CD4-positive, alpha-beta memory T cell (primary cell): ENCODE results near the gene TEDC2. TPM values are rescaled to one million over a fixed set of nuclear protein-coding genes. Genes with fewer than 3 reads are reported as not detected.
A peak's percentile ranks its signal among the peaks of the same experiment; 100 is the strongest.

ENCODE experiments used
- CTCF ChIA-PET: fragments of 350-600 bp; sonication (Branson Sonifier 250); formaldehyde crosslinking; loops from one replicate; lab custom pipeline; 2021; ENCODE audit warnings: inconsistent platforms; ENCODE audit not compliant: partially characterized antibody; lab: Charles Lee
- POLR2A ChIA-PET: fragments of 350-600 bp; sonication (Branson Sonifier 250); formaldehyde crosslinking; loops from one replicate; lab custom pipeline; 2021; ENCODE audit not compliant: partially characterized antibody; lab: Charles Lee
- DNase-seq, 5 donors: peaks; one replicate each; pipeline versions ENCODE4 v3.0.0 to v3.0.0-alpha.2; 2020 to 2022; ENCODE audit warnings: mixed read lengths in 1 of 5
- H3K27ac ChIP-seq: one replicate; pipeline ENCODE4 v1.7.0; 2013; ENCODE audit warnings: low read depth, low read length
- H3K27me3 ChIP-seq: 2 replicates; pipeline ENCODE4 v1.7.0; 2013; ENCODE audit warnings: mild to moderate bottlenecking, low read length, moderate library complexity; ENCODE audit not compliant: insufficient read depth
- H3K36me3 ChIP-seq: 2 replicates; pipeline ENCODE4 v1.7.0; 2013; ENCODE audit warnings: mild to moderate bottlenecking, low read length, moderate library complexity; ENCODE audit not compliant: insufficient read depth
- H3K4me1 ChIP-seq: 2 replicates; pipeline ENCODE4 v1.7.0; 2013; ENCODE audit warnings: mild to moderate bottlenecking, low read length, moderate library complexity; ENCODE audit not compliant: insufficient read depth
- H3K4me3 ChIP-seq, 2 donors: one replicate each; pipeline ENCODE4 v1.7.0; 2013; ENCODE audit warnings: low read length in 2 of 2, mild to moderate bottlenecking in 1 of 2
- H3K9me3 ChIP-seq, 2 donors: one replicate each; pipeline ENCODE4 v1.7.0; 2013; ENCODE audit warnings: low read length in 2 of 2, control low read depth in 1 of 2; ENCODE audit not compliant: control insufficient read depth in 1 of 2
- H3K27ac Mint-ChIP-seq, 7 donors: one replicate each; pipeline ENCODE4 v1.8.0; 2020 to 2021; ENCODE audit warnings: mixed read lengths in 7 of 7, mild to moderate bottlenecking in 6 of 7, inconsistent platforms in 3 of 7, moderate library complexity in 3 of 7
- H3K27me3 Mint-ChIP-seq, 2 donors: one replicate each; pipeline ENCODE4 v1.8.0; 2020 to 2021; ENCODE audit warnings: mixed read lengths in 2 of 2
- H3K36me3 Mint-ChIP-seq, 2 donors: one replicate each; pipeline ENCODE4 v1.8.0; 2020 to 2021; ENCODE audit warnings: mixed read lengths in 2 of 2, inconsistent platforms in 1 of 2, mild to moderate bottlenecking in 1 of 2
- H3K4me1 Mint-ChIP-seq, 4 donors: one replicate each; pipeline ENCODE4 v1.8.0; 2020 to 2021; ENCODE audit warnings: mixed read lengths in 4 of 4, mild to moderate bottlenecking in 1 of 4
- H3K4me3 Mint-ChIP-seq, 8 donors: one replicate each; pipeline ENCODE4 v1.8.0; 2020 to 2021; ENCODE audit warnings: mixed read lengths in 8 of 8, mild to moderate bottlenecking in 7 of 8, moderate library complexity in 6 of 8, inconsistent platforms in 3 of 8
- H3K9me3 Mint-ChIP-seq, 8 donors: one replicate each; pipeline ENCODE4 v1.8.0; 2020 to 2021; ENCODE audit warnings: mixed read lengths in 8 of 8, mild to moderate bottlenecking in 5 of 8, inconsistent platforms in 3 of 8, moderate library complexity in 1 of 8
- intact Hi-C: fragments of 100-400 bp; cut with micrococcal nuclease; formaldehyde crosslinking; loops from one replicate; pipeline ENCODE4 v1.15.1; 2023
- polyA plus RNA-seq, 2 donors: library from polyadenylated mRNA; unstranded; fragments of 300-500 nt; fragmentation: Illumina TruSeq; gene quantifications; one replicate each; pipeline ENCODE4 v1.2.3, GENCODE V29; 2021
- total RNA-seq, 2 experiments: library from RNA; stranded (reverse); gene quantifications; one replicate each; pipeline ENCODE4 v1.2.3, GENCODE V29; 2021

The TEDC2 gene
- total and polyA plus RNA-seq, 4 experiments from 2014 or later, result 0.44 to 0.55 (median 0.44) TPM; not detected in 1

GRCh38 chr16:2450975-2451381 is 8.9 kb upstream of the TEDC2 start:
- H3K4me3 Mint-ChIP-seq, result no peak overlapping the region
- CTCF ChIA-PET, result interaction anchor here (0.7 kb wide), 1 partner anchor 378 kb away, joined by 3 read pairs; no protein-coding TSS in a partner anchor
- no peaks in the 10 kb centered on the region for H3K9me3 ChIP-seq

GRCh38 chr16:2451851-2452320 is 8.0 kb upstream of the TEDC2 start:
- peaks cover 19% of the 10 kb centered on the region in 2 donors for H3K36me3 Mint-ChIP-seq
- ChIA-PET POLR2A (no interaction called here), CTCF (interaction anchor here (1.0 kb wide), 1 partner anchor 11 kb away, joined by 3 read pairs; no protein-coding TSS in a partner anchor)
- H3K27me3 ChIP-seq, result no peaks in the 10 kb centered on the region
- intact Hi-C loops, result no loop called here
- H3K27ac ChIP-seq, result no peak overlapping the region
- peaks cover 7% of the 10 kb centered on the region for H3K36me3 ChIP-seq
- DNase-seq, result no peak
- H3K4me1 Mint-ChIP-seq, result no peaks in the 10 kb centered on the region
- H3K4me3 Mint-ChIP-seq, result peak overlapping the region in 1 of 8 donors; percentile 35
- no peaks in the 10 kb centered on the region for H3K9me3 ChIP-seq
- no peak overlapping the region for H3K27ac Mint-ChIP-seq
- H3K4me3 ChIP-seq, result no peak overlapping the region
- H3K27me3 Mint-ChIP-seq, result no peaks in the 10 kb centered on the region
- H3K9me3 Mint-ChIP-seq, result no peaks in the 10 kb centered on the region
- no peaks in the 10 kb centered on the region for H3K4me1 ChIP-seq

More at GRCh38 chr16:2450975-2451381, 8.9 kb upstream of the TEDC2 start:
- no peak overlapping the region for H3K27ac Mint-ChIP-seq
- H3K4me1 Mint-ChIP-seq, result no peaks in the 10 kb centered on the region
- H3K27ac ChIP-seq, result no peak overlapping the region
- no peak overlapping the region for H3K4me3 ChIP-seq
- intact Hi-C loops, result no loop called here
- DNase-seq, result no peak
- H3K9me3 Mint-ChIP-seq, result no peaks in the 10 kb centered on the region
- H3K27me3 Mint-ChIP-seq, result no peaks in the 10 kb centered on the region
- H3K36me3 ChIP-seq, result peaks cover 10% of the 10 kb centered on the region
- POLR2A ChIA-PET, result no interaction called here
- H3K4me1 ChIP-seq, result no peaks in the 10 kb centered on the region
- peaks cover 24 to 27% of the 10 kb centered on the region in 2 donors for H3K36me3 Mint-ChIP-seq
- H3K27me3 ChIP-seq, result no peaks in the 10 kb centered on the region

- no peaks in the 10 kb centered on the region for H3K4me1 Mint-ChIP-seq
- DNase-seq, result no peak
- no peak overlapping the region for H3K4me3 Mint-ChIP-seq
- peaks cover 19% of the 10 kb centered on the region in 2 donors for H3K36me3 Mint-ChIP-seq
- Histone ChIP-seq H3K4me1 (no peaks in the 10 kb centered on the region), H3K9me3 (no peaks in the 10 kb centered on the region), H3K27ac (no peak overlapping the region), H3K4me3 (no peak overlapping the region), H3K27me3 (no peaks in the 10 kb centered on the region), H3K36me3 (peaks cover 6% of the 10 kb centered on the region)
- POLR2A ChIA-PET, result no interaction called here
- CTCF ChIA-PET, result no interaction called here
- intact Hi-C loops, result no loop called here
- H3K27ac Mint-ChIP-seq, result no peak overlapping the region
- no peaks in the 10 kb centered on the region for H3K9me3 Mint-ChIP-seq
- no peaks in the 10 kb centered on the region for H3K27me3 Mint-ChIP-seq
These were observed 7.3 kb upstream of the TEDC2 start for GRCh38 chr16:2452650-2453049.

GRCh38 chr16:2455081-2455845 is 4.6 kb upstream of the TEDC2 start:
- peaks cover 10% of the 10 kb centered on the region for H3K4me1 ChIP-seq
- Mint-ChIP-seq H3K4me3 (no peak overlapping the region), H3K27me3 (no peaks in the 10 kb centered on the region), H3K36me3 (peaks cover 13 to 15% of the 10 kb centered on the region in 2 donors), H3K9me3 (no peaks in the 10 kb centered on the region), H3K27ac (no peak overlapping the region), H3K4me1 (peaks cover 5 to 8% (median 6%) of the 10 kb centered on the region in 4 donors)
- no peaks in the 10 kb centered on the region for H3K9me3 ChIP-seq
- intact Hi-C loops, result no loop called here
- no peak for DNase-seq
- no peak overlapping the region for H3K4me3 ChIP-seq
- ChIA-PET POLR2A (interaction anchor here (0.6 kb wide), 1 partner anchor 20 kb away, joined by 3 read pairs; the partner anchor contains the start of gene TBC1D24), CTCF (interaction anchor here (0.7 kb wide), 1 partner anchor 592 kb away, joined by 4 read pairs; no protein-coding TSS in a partner anchor)
- H3K27ac ChIP-seq, result no peak overlapping the region
- H3K27me3 ChIP-seq, result no peaks in the 10 kb centered on the region
- H3K36me3 ChIP-seq, result no peaks in the 10 kb centered on the region

GRCh38 chr16:2456551-2457153 is 3.3 kb upstream of the TEDC2 start:
- H3K4me1 ChIP-seq, result peaks cover 14% of the 10 kb centered on the region
- no peak overlapping the region for H3K4me3 ChIP-seq
- ChIA-PET CTCF (no interaction called here), POLR2A (no interaction called here)
- intact Hi-C loops, result no loop called here
- H3K27ac ChIP-seq, result no peak overlapping the region
- no peak overlapping the region for H3K4me3 Mint-ChIP-seq
- no peaks in the 10 kb centered on the region for H3K27me3 ChIP-seq
- H3K36me3 ChIP-seq, result no peaks in the 10 kb centered on the region
- peaks cover 5 to 8% (median 6%) of the 10 kb centered on the region in 4 donors for H3K4me1 Mint-ChIP-seq
- no peak overlapping the region for H3K27ac Mint-ChIP-seq
- no peaks in the 10 kb centered on the region for H3K9me3 Mint-ChIP-seq
- no peaks in the 10 kb centered on the region for H3K9me3 ChIP-seq
- no peaks in the 10 kb centered on the region for H3K27me3 Mint-ChIP-seq
- DNase-seq, result no peak
- H3K36me3 Mint-ChIP-seq, result peaks cover 11 to 15% of the 10 kb centered on the region in 2 donors

GRCh38 chr16:2457267-2457666 is 2.6 kb upstream of the TEDC2 start:
- Mint-ChIP-seq H3K4me1 (peaks cover 5 to 8% (median 6%) of the 10 kb centered on the region in 4 donors), H3K9me3 (no peaks in the 10 kb centered on the region), H3K27ac (no peak overlapping the region), H3K4me3 (peak overlapping the region in 1 of 8 donors; percentile 11), H3K36me3 (peaks cover 11 to 13% of the 10 kb centered on the region in 2 donors), H3K27me3 (no peaks in the 10 kb centered on the region)
- Histone ChIP-seq H3K36me3 (no peaks in the 10 kb centered on the region), H3K27ac (no peak overlapping the region), H3K4me1 (peaks cover 14% of the 10 kb centered on the region), H3K4me3 (no peak overlapping the region), H3K27me3 (no peaks in the 10 kb centered on the region), H3K9me3 (no peaks in the 10 kb centered on the region)
- DNase-seq, result no peak
- ChIA-PET CTCF (no interaction called here), POLR2A (no interaction called here)
- intact Hi-C loops, result no loop called here

- intact Hi-C loops, result no loop called here
- Mint-ChIP-seq H3K27me3 (no peaks in the 10 kb centered on the region), H3K36me3 (peaks cover 7% of the 10 kb centered on the region in 2 donors), H3K27ac (no peak overlapping the region), H3K4me1 (peaks cover 5 to 8% (median 6%) of the 10 kb centered on the region in 4 donors), H3K9me3 (no peaks in the 10 kb centered on the region), H3K4me3 (no peak overlapping the region)
- Histone ChIP-seq H3K27me3 (no peaks in the 10 kb centered on the region), H3K27ac (no peak overlapping the region), H3K4me3 (no peak overlapping the region), H3K9me3 (no peaks in the 10 kb centered on the region), H3K4me1 (peaks cover 14% of the 10 kb centered on the region), H3K36me3 (no peaks in the 10 kb centered on the region)
- POLR2A ChIA-PET, result no interaction called here
- CTCF ChIA-PET, result interaction anchor here (1.0 kb wide), 1 partner anchor 17 kb away, joined by 3 read pairs; no protein-coding TSS in a partner anchor
- DNase-seq, result no peak
These were observed 2.0 kb upstream of the TEDC2 start for GRCh38 chr16:2457946-2458345.
